A204.1 (cell line): Measurements from ENCODE around the gene SYNE3.
"Not testable (repeated sequence)": the region's sequence is repeated elsewhere in the genome, so short reads cannot be mapped to it uniquely, and the experiment has no call there.

Experiments
- FAIRE-seq: peaks from 2 replicates; lab custom pipeline; 2012; peaks lifted over from hg19 to GRCh38; lab: Jason Lieb, UNC

Gene SYNE3

GRCh38 chr14:95523815-95524448 is 7.5 kb upstream of the SYNE3 start:
- no peak for FAIRE-seq

- FAIRE-seq: no peak
These were observed 6.8 kb upstream of the SYNE3 start for GRCh38 chr14:95523051-95523814.

GRCh38 chr14:95522556-95522955 is 6.1 kb upstream of the SYNE3 start:
- no peak for FAIRE-seq

GRCh38 chr14:95522116-95522515 is 5.7 kb upstream of the SYNE3 start:
- no peak for FAIRE-seq

GRCh38 chr14:95521001-95521400 is 4.6 kb upstream of the SYNE3 start:
- FAIRE-seq: no peak

- FAIRE-seq: no peak
These were observed 3.9 kb upstream of the SYNE3 start for GRCh38 chr14:95520346-95520745.

- FAIRE-seq: no peak
These were observed 3.2 kb upstream of the SYNE3 start for GRCh38 chr14:95519699-95520098.

GRCh38 chr14:95518045-95518751 is 1.7 kb upstream of the SYNE3 start:
- FAIRE-seq: no peak

GRCh38 chr14:95515596-95516552 is 576 bp downstream of the SYNE3 start:
- no peak for FAIRE-seq

- no peak for FAIRE-seq
These were observed 1.4 kb downstream of the SYNE3 start for GRCh38 chr14:95515080-95515489.

- FAIRE-seq: no peak
These were observed 2.0 kb downstream of the SYNE3 start for GRCh38 chr14:95514131-95515079.

- no peak for FAIRE-seq
These were observed 3.2 kb downstream of the SYNE3 start for GRCh38 chr14:95513291-95513690.

- no peak for FAIRE-seq
These were observed 4.8 kb downstream of the SYNE3 start for GRCh38 chr14:95511687-95512086.

- no peak for FAIRE-seq
These were observed 5.6 kb downstream of the SYNE3 start for GRCh38 chr14:95510804-95511203.

- not testable (repeated sequence) for FAIRE-seq
These were observed 6.1 kb downstream of the SYNE3 start for GRCh38 chr14:95510344-95510743.

- FAIRE-seq: no peak
These were observed 7.0 kb downstream of the SYNE3 start for GRCh38 chr14:95509495-95509894.

GRCh38 chr14:95508377-95508776 is 8.1 kb downstream of the SYNE3 start:
- no peak for FAIRE-seq

- FAIRE-seq: no peak
These were observed 8.7 kb downstream of the SYNE3 start for GRCh38 chr14:95507701-95508103.

- no peak for FAIRE-seq
These were observed 9.3 kb downstream of the SYNE3 start for GRCh38 chr14:95507174-95507573.

- no peak for FAIRE-seq
These were observed 11.3 kb downstream of the SYNE3 start for GRCh38 chr14:95505030-95505589.
